A549 (cell line): Measurements from ENCODE around the gene FDPS.

Experiments
- CBX2 ChIP-seq: fragments of 200-600 bp; sonication (generic); IDR thresholded peaks from 2 replicates; pipeline ENCODE4 v1.6.1; 2016; ENCODE audit warnings: low read depth, mild to moderate bottlenecking, borderline replicate concordance
- E2F6 ChIP-seq: IDR thresholded peaks from 2 replicates; pipeline ENCODE4 v1.6.1; 2012; ENCODE audit warnings: low read depth, borderline replicate concordance
- EP300 ChIP-seq, 2 experiments: fragments of >200 bp; sonication (Bioruptor Twin); formaldehyde crosslinking; IDR thresholded peaks; 2 replicates in 1 of 2; 3 replicates in 1 of 2; pipeline ENCODE4 v1.6.1; 2016 to 2017
- HDAC2 ChIP-seq: fragments of 200-600 bp; sonication (generic); IDR thresholded peaks from 2 replicates; pipeline ENCODE4 v1.6.1; 2016
- JUN ChIP-seq, 2 experiments: fragments of >200 bp; sonication (Bioruptor Twin); formaldehyde crosslinking; IDR thresholded peaks; 2 replicates in 1 of 2; 3 replicates in 1 of 2; pipeline ENCODE4 v1.6.1; 2016 to 2017
- MAFK ChIP-seq: fragments of 450-650 bp; IDR thresholded peaks from 2 replicates; pipeline ENCODE4 v1.6.1; 2014; ENCODE audit not compliant: partially characterized antibody
- NPAS2 ChIP-seq: fragments of 250-450 bp; sonication (Bioruptor Pico); IDR thresholded peaks from 2 replicates; pipeline ENCODE4 v1.8.0; 2022; ENCODE audit warnings: mild to moderate bottlenecking, moderate library complexity, borderline replicate concordance
- POLR2A ChIP-seq: IDR thresholded peaks from 2 replicates; pipeline ENCODE4 v1.6.1; 2012; ENCODE audit warnings: mild to moderate bottlenecking, low read length
- TF ChIP-seq, protein P1 (sequence below): fragments of >200 bp; sonication (Bioruptor Twin); formaldehyde crosslinking; IDR thresholded peaks from 3 replicates; pipeline ENCODE4 v1.5.1; 2016

DNA sequence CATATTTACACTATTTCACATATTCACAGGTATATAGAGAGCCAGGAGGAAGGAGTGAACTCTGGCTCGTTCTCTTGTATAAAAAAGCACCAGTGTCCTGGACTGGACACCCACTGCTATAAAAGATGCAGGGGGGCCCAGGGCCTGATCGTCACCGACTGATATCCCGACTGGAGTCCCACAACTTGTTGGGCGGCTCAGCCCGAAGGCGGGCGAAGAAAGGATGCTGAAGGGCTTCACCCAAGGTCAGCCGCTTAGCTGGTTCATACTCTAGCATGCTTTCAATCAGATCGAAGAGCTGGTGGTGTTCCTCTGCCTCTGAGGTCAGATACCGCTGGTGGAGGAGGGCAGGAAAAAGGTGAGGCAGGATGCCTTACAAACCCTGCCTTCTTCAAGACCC lies 45.6 kb upstream of the FDPS start:
- TF ChIP-seq JUN (IDR thresholded peaks at IDR 0.05), result no peak
- TF ChIP-seq, protein P1, sequence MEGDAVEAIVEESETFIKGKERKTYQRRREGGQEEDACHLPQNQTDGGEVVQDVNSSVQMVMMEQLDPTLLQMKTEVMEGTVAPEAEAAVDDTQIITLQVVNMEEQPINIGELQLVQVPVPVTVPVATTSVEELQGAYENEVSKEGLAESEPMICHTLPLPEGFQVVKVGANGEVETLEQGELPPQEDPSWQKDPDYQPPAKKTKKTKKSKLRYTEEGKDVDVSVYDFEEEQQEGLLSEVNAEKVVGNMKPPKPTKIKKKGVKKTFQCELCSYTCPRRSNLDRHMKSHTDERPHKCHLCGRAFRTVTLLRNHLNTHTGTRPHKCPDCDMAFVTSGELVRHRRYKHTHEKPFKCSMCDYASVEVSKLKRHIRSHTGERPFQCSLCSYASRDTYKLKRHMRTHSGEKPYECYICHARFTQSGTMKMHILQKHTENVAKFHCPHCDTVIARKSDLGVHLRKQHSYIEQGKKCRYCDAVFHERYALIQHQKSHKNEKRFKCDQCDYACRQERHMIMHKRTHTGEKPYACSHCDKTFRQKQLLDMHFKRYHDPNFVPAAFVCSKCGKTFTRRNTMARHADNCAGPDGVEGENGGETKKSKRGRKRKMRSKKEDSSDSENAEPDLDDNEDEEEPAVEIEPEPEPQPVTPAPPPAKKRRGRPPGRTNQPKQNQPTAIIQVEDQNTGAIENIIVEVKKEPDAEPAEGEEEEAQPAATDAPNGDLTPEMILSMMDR, result no peak
- TF ChIP-seq CBX2, result no peak
- TF ChIP-seq E2F6, result no peak
- TF ChIP-seq MAFK, result no peak
- no peak for TF ChIP-seq NPAS2
- no peak for TF ChIP-seq EP300 (IDR thresholded peaks at IDR 0.05)
- no peak for TF ChIP-seq HDAC2
- TF ChIP-seq POLR2A, result no peak
